ENCODE measurements around the gene BBIP1. TPM values are rescaled to one million over a fixed set of nuclear protein-coding genes. Genes with fewer than 3 reads are reported as not detected.

BBIP1 gene
- total RNA-seq, 1 donor: 32.2 TPM

GRCh38 chr10:110876788-110877187, 42.2 kb downstream of the BBIP1 start:
- no peaks in the 10 kb centered on the region for H3K27me3 ChIP-seq (ENCODE audit: insufficient read depth, low read length)
- H3K9me3 ChIP-seq (ENCODE audit: low read depth, low read length): no peaks in the 10 kb centered on the region
- peaks cover 12% of the 10 kb centered on the region for H3K36me3 ChIP-seq (ENCODE audit: insufficient read depth, low read length)
- H3K79me2 ChIP-seq (ENCODE audit: insufficient read depth, low read length): peaks cover 81% of the 10 kb centered on the region
- H3K4me2 ChIP-seq (ENCODE audit: insufficient read depth, low read length): no peak overlapping the region
- no peak overlapping the region for H3K27ac ChIP-seq (ENCODE audit: low read depth, low read length)
- no peak overlapping the region for H2AFZ ChIP-seq (ENCODE audit: low read length)
- no peaks in the 10 kb centered on the region for H4K20me1 ChIP-seq (ENCODE audit: insufficient read depth, low read length)
- TF ChIP-seq CTCF (IDR thresholded peaks at IDR 0.05; ENCODE audit: extremely low read depth, low read depth, low read length): no peak
- H3K4me3 ChIP-seq (ENCODE audit: insufficient read depth, low read length): no peak overlapping the region
- peaks cover 26% of the 10 kb centered on the region for H3K4me1 ChIP-seq (ENCODE audit: insufficient read depth, low read length)
- no peak for DNase-seq (ENCODE audit: insufficient read length, low spot score, missing footprints)

GRCh38 chr10:110876000-110876399, 43.0 kb downstream of the BBIP1 start:
- DNase-seq (ENCODE audit: insufficient read length, low spot score, missing footprints): no peak
- peaks cover 25% of the 10 kb centered on the region for H3K4me1 ChIP-seq (ENCODE audit: insufficient read depth, low read length)

GRCh38 chr10:110873951-110874350, 45.0 kb downstream of the BBIP1 start:
- no peak overlapping the region for H2AFZ ChIP-seq (ENCODE audit: low read length)
- no peak for TF ChIP-seq CTCF (IDR thresholded peaks at IDR 0.05; ENCODE audit: extremely low read depth, low read depth, low read length)
- no peaks in the 10 kb centered on the region for H3K9me3 ChIP-seq (ENCODE audit: low read depth, low read length)
- peaks cover 19% of the 10 kb centered on the region for H3K4me1 ChIP-seq (ENCODE audit: insufficient read depth, low read length)
- peaks cover 5% of the 10 kb centered on the region for H3K36me3 ChIP-seq (ENCODE audit: insufficient read depth, low read length)
- no peaks in the 10 kb centered on the region for H3K27me3 ChIP-seq (ENCODE audit: insufficient read depth, low read length)
- no peaks in the 10 kb centered on the region for H4K20me1 ChIP-seq (ENCODE audit: insufficient read depth, low read length)
- peak overlapping the region; percentile 82 for H3K4me2 ChIP-seq (ENCODE audit: insufficient read depth, low read length)
- peak overlapping the region; percentile 95 for H3K27ac ChIP-seq (ENCODE audit: low read depth, low read length)
- peaks cover 63% of the 10 kb centered on the region for H3K79me2 ChIP-seq (ENCODE audit: insufficient read depth, low read length)
- DNase-seq (ENCODE audit: insufficient read length, low spot score, missing footprints): no peak
- H3K4me3 ChIP-seq (ENCODE audit: insufficient read depth, low read length): peak overlapping the region; percentile 88

More at GRCh38 chr10:110876000-110876399, 43.0 kb downstream of the BBIP1 start:
- Histone ChIP-seq H3K4me3 (ENCODE audit: insufficient read depth, low read length) (no peak overlapping the region), H3K79me2 (ENCODE audit: insufficient read depth, low read length) (peaks cover 78% of the 10 kb centered on the region), H2AFZ (ENCODE audit: low read length) (no peak overlapping the region), H3K36me3 (ENCODE audit: insufficient read depth, low read length) (peaks cover 9% of the 10 kb centered on the region), H3K27me3 (ENCODE audit: insufficient read depth, low read length) (no peaks in the 10 kb centered on the region), H3K4me2 (ENCODE audit: insufficient read depth, low read length) (no peak overlapping the region), H3K27ac (ENCODE audit: low read depth, low read length) (no peak overlapping the region), H3K9me3 (ENCODE audit: low read depth, low read length) (no peaks in the 10 kb centered on the region), H4K20me1 (ENCODE audit: insufficient read depth, low read length) (no peaks in the 10 kb centered on the region)
- no peak for TF ChIP-seq CTCF (IDR thresholded peaks at IDR 0.05; ENCODE audit: extremely low read depth, low read depth, low read length)

GRCh38 chr10:110872984-110873923, 45.7 kb downstream of the BBIP1 start:
- no peaks in the 10 kb centered on the region for H4K20me1 ChIP-seq (ENCODE audit: insufficient read depth, low read length)
- no peak for TF ChIP-seq CTCF (IDR thresholded peaks at IDR 0.05; ENCODE audit: extremely low read depth, low read depth, low read length)
- no peaks in the 10 kb centered on the region for H3K9me3 ChIP-seq (ENCODE audit: low read depth, low read length)
- H3K4me1 ChIP-seq (ENCODE audit: insufficient read depth, low read length): peaks cover 19% of the 10 kb centered on the region
- peaks cover 56% of the 10 kb centered on the region for H3K79me2 ChIP-seq (ENCODE audit: insufficient read depth, low read length)
- H3K27me3 ChIP-seq (ENCODE audit: insufficient read depth, low read length): no peaks in the 10 kb centered on the region
- no peak for DNase-seq (ENCODE audit: insufficient read length, low spot score, missing footprints)
- peak overlapping the region; percentile 88 for H3K4me3 ChIP-seq (ENCODE audit: insufficient read depth, low read length)
- peak overlapping the region; percentile 95 for H3K27ac ChIP-seq (ENCODE audit: low read depth, low read length)
- no peaks in the 10 kb centered on the region for H3K36me3 ChIP-seq (ENCODE audit: insufficient read depth, low read length)
- H2AFZ ChIP-seq (ENCODE audit: low read length): no peak overlapping the region
- peak overlapping the region; percentile 82 for H3K4me2 ChIP-seq (ENCODE audit: insufficient read depth, low read length)

Data from osteoblast (primary cell).